DMS53 treated with DMSO at 0.1 percent for 48 hours (cell line): ENCODE results near the gene RIC8B.

ENCODE experiments used
- DNase-seq: peaks from one replicate; lab custom pipeline; 2025; ENCODE audit not compliant: unreplicated experiment; lab: John Stamatoyannopoulos, UW

Gene RIC8B

GRCh38 chr12:106866426-106867080, 92.1 kb downstream of the RIC8B start:
- DNase-seq: no peak

- no peak for DNase-seq
Observed at GRCh38 chr12:106867651-106868050, 93.2 kb downstream of the RIC8B start.

GRCh38 chr12:106868982-106869700, 94.7 kb downstream of the RIC8B start:
- DNase-seq: no peak

- no peak for DNase-seq
Observed at GRCh38 chr12:106870116-106870515, 95.6 kb downstream of the RIC8B start.

- DNase-seq: no peak
Observed at GRCh38 chr12:106871477-106871876, 97.0 kb downstream of the RIC8B start.

GRCh38 chr12:106873983-106874382, 99.5 kb downstream of the RIC8B start:
- DNase-seq: no peak

GRCh38 chr12:106878804-106879203, 104.3 kb downstream of the RIC8B start:
- no peak for DNase-seq

- no peak for DNase-seq
Observed at GRCh38 chr12:106879612-106880011, 105.1 kb downstream of the RIC8B start.

- DNase-seq: no peak
Observed at GRCh38 chr12:106883426-106883825, 108.9 kb downstream of the RIC8B start.

GRCh38 chr12:106885026-106885425, 110.5 kb downstream of the RIC8B start:
- DNase-seq: no peak

- DNase-seq: no peak
Observed at GRCh38 chr12:106885541-106886249, 111.2 kb downstream of the RIC8B start.

- DNase-seq: no peak
Observed at GRCh38 chr12:106886932-106887331, 112.5 kb downstream of the RIC8B start.

- no peak for DNase-seq
Observed at GRCh38 chr12:106888348-106888970, 114.0 kb downstream of the RIC8B start.

GRCh38 chr12:106889326-106889725, 114.8 kb downstream of the RIC8B start:
- no peak for DNase-seq

- DNase-seq: no peak
Observed at GRCh38 chr12:106889950-106890626, 115.6 kb downstream of the RIC8B start.

- peak; percentile 8 for DNase-seq
Observed at GRCh38 chr12:106892075-106892474, 117.6 kb downstream of the RIC8B start.

- DNase-seq: no peak
Observed at GRCh38 chr12:106893451-106893850, 119.0 kb downstream of the RIC8B start.

- no peak for DNase-seq
Observed at GRCh38 chr12:106894774-106895173, 120.3 kb downstream of the RIC8B start.

GRCh38 chr12:106896603-106897002, 122.1 kb downstream of the RIC8B start:
- DNase-seq: no peak

GRCh38 chr12:106897082-106897481, 122.6 kb downstream of the RIC8B start:
- DNase-seq: no peak
